GM20431 (cell line): ENCODE measurements around the gene IL12RB2.
"Not testable (repeated sequence)": the region's sequence is repeated elsewhere in the genome, so short reads cannot be mapped to it uniquely, and the experiment has no call there.

Experiments used
- in situ Hi-C: fragments of 300-500 bp; cut with MseI, MboI; formaldehyde crosslinking; loops from one replicate; pipeline ENCODE4 v1.15.0; 2020; ENCODE audit warnings: low sequenced_read_pairs; ENCODE audit not compliant: unreplicated experiment

Gene IL12RB2

GRCh38 chr1:67390041-67390887, 82.6 kb downstream of the IL12RB2 start:
- in situ Hi-C loops = no loop called here

- in situ Hi-C loops = no loop called here
Measured at GRCh38 chr1:67393240-67393639, 85.6 kb downstream of the IL12RB2 start.

- in situ Hi-C loops = no loop called here
Measured at GRCh38 chr1:67393737-67394136, 86.1 kb downstream of the IL12RB2 start.

- in situ Hi-C loops = no loop called here
Measured at GRCh38 chr1:67394548-67394947, 86.9 kb downstream of the IL12RB2 start.

GRCh38 chr1:67399199-67399993, 91.7 kb downstream of the IL12RB2 start:
- in situ Hi-C loops = no loop called here

GRCh38 chr1:67400029-67400786, 92.5 kb downstream of the IL12RB2 start:
- in situ Hi-C loops = not testable (repeated sequence)

GRCh38 chr1:67401443-67401842, 93.8 kb downstream of the IL12RB2 start:
- in situ Hi-C loops = no loop called here

- in situ Hi-C loops = no loop called here
Measured at GRCh38 chr1:67404212-67404620, 96.5 kb downstream of the IL12RB2 start.

GRCh38 chr1:67405473-67406245, 98.0 kb downstream of the IL12RB2 start:
- in situ Hi-C loops = no loop called here

- in situ Hi-C loops = no loop called here
Measured at GRCh38 chr1:67407498-67407897, 99.8 kb downstream of the IL12RB2 start.

- in situ Hi-C loops = no loop called here
Measured at GRCh38 chr1:67408148-67408547, 100.5 kb downstream of the IL12RB2 start.

GRCh38 chr1:67413101-67413500, 105.4 kb downstream of the IL12RB2 start:
- in situ Hi-C loops = not testable (repeated sequence)

- in situ Hi-C loops = no loop called here
Measured at GRCh38 chr1:67414574-67414973, 106.9 kb downstream of the IL12RB2 start.

- in situ Hi-C loops = no loop called here
Measured at GRCh38 chr1:67415041-67415440, 107.4 kb downstream of the IL12RB2 start.

GRCh38 chr1:67417733-67418132, 110.1 kb downstream of the IL12RB2 start:
- in situ Hi-C loops = not testable (repeated sequence)

GRCh38 chr1:67418839-67419586, 111.3 kb downstream of the IL12RB2 start:
- in situ Hi-C loops = no loop called here

- in situ Hi-C loops = no loop called here
Measured at GRCh38 chr1:67420835-67421492, 113.3 kb downstream of the IL12RB2 start.

GRCh38 chr1:67427465-67427864, 119.8 kb downstream of the IL12RB2 start:
- in situ Hi-C loops = no loop called here

- in situ Hi-C loops = no loop called here
Measured at GRCh38 chr1:67427947-67428346, 120.3 kb downstream of the IL12RB2 start.
